CD4-positive, alpha-beta T cell treated with Interferon gamma for 1 hour (primary cell): ENCODE data around the gene MINDY4.

Experiments
- DNase-seq: peaks from one replicate; pipeline ENCODE4 v3.0.0-alpha.2; 2020

MINDY4 gene

GRCh38 chr7:30743371-30744074, 27.7 kb upstream of the MINDY4 start:
- DNase-seq = no peak

GRCh38 chr7:30744075-30744417, 27.2 kb upstream of the MINDY4 start:
- no peak for DNase-seq

GRCh38 chr7:30745261-30745941, 25.8 kb upstream of the MINDY4 start:
- DNase-seq = no peak

GRCh38 chr7:30750010-30750409, 21.2 kb upstream of the MINDY4 start:
- no peak for DNase-seq

- DNase-seq = no peak
Measured at GRCh38 chr7:30750683-30751650, 20.2 kb upstream of the MINDY4 start.

- no peak for DNase-seq
Measured at GRCh38 chr7:30751696-30752273, 19.4 kb upstream of the MINDY4 start, which contains the start of gene INMT. Gene INMT (plus strand): TSS chr7:30752135. CDS start chr7:30752151, 16 bp downstream.

- no peak for DNase-seq
Measured at GRCh38 chr7:30752484-30752883, 18.7 kb upstream of the MINDY4 start.

- no peak for DNase-seq
Measured at GRCh38 chr7:30752979-30753378, 18.2 kb upstream of the MINDY4 start.

- no peak for DNase-seq
Measured at GRCh38 chr7:30754315-30754877, 16.8 kb upstream of the MINDY4 start.

- DNase-seq = no peak
Measured at GRCh38 chr7:30755384-30756154, 15.6 kb upstream of the MINDY4 start.

- no peak for DNase-seq
Measured at GRCh38 chr7:30757342-30757692, 13.9 kb upstream of the MINDY4 start.

GRCh38 chr7:30760514-30761213, 10.6 kb upstream of the MINDY4 start:
- DNase-seq = no peak

- DNase-seq = no peak
Measured at GRCh38 chr7:30761214-30762156, 9.7 kb upstream of the MINDY4 start.

- DNase-seq = no peak
Measured at GRCh38 chr7:30764030-30764975, 6.9 kb upstream of the MINDY4 start.

GRCh38 chr7:30765408-30765807, 5.8 kb upstream of the MINDY4 start:
- DNase-seq = no peak

- DNase-seq = no peak
Measured at GRCh38 chr7:30770845-30771173, 408 bp upstream of the MINDY4 start.

GRCh38 chr7:30771880-30772425, 736 bp downstream of the MINDY4 start:
- DNase-seq = no peak

- no peak for DNase-seq
Measured at GRCh38 chr7:30772984-30773383, 1.8 kb downstream of the MINDY4 start.

GRCh38 chr7:30775992-30776391, 4.8 kb downstream of the MINDY4 start:
- DNase-seq = no peak
